Epithelial cell of alveolus of lung (primary cell): ENCODE results near the gene SLC5A10. TPM values are rescaled to one million over a fixed set of nuclear protein-coding genes. Genes with fewer than 3 reads are reported as not detected.

Experiments used
- total RNA-seq: library from RNA; depleted of rRNA; stranded (reverse); fragments of >200 nt; gene quantifications from 2 replicates; pipeline ENCODE4 v1.2.1, GENCODE V29; 2015

SLC5A10 gene
- not detected in 2 replicates for total RNA-seq

GRCh38 chr17:18951941-18952842 lies at the start of gene SLC5A10:
Gene SLC5A10 (plus strand): TSS chr17:18952165. CDS start chr17:18952206, 41 bp downstream.

DNA sequence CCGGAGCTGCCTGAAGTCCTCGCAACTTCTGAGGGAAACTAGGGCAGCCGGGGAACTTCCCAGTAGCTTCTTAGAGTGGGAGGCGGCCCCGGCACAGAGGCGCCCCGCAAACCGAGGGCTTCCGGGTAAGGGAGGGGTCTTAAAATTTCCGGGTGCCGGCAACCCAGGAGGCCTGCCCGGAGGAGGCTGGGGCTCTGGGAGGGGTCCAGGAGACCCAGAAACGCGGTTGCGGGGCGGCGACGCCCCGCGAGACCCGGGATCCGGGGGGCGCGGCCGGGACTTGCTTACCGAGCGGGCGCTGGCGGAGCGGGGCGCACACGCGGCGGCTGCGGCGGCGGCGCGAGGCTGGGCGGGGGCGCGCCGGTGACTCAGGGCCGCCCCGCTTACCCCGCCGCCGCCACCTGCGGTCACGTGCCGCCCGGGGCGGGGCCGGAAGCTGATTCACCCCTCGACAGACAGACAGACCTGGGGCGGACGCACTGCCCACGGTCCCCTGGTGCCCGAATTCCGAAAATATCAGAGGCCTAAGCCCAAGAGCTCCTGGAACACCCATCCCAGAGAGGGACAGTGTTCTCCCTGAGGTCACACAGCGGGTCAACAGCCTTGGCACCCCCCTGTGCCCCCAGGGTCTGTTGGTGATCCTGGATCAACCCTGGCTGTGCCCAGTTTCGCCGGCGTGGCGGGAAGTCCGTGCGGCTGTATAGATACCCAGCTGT lies 52.6 kb downstream of the SLC5A10 start, which contains the start of gene FAM83G:
Gene FAM83G (minus strand): TSS at position 344 of the 716 bp plus-strand sequence. CDS start 723 bp downstream, outside the sequence.

DNA sequence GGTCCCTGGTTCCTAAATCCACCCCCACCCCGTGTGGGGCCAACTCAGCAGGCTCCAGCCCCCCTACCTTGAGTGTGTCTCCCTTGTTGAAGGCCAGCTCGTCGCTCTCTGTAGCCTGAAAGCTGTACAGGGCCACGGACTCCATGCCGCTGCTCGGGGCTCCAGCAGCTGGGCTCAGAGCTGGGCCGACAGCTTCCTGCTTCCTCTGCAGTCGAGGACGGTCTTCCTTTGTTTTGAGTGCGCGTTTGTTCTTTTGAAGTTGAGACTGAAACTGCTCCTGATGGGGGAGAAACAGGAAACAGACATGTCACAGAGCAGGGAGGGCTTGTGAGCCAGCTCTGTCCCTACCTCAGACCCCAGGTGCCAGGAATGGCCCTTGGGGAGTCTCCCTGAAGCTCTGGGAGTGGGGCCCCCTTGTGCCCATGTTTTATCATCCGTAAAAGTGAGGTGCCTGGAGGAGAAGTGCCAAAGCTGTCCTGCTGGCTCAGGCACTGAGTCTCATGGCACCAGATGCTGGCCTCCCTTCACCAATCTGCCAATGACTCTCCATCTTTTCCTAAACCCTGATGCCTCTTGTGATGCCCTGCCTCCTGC lies 94.9 kb downstream of the SLC5A10 start, which contains the start of gene GRAP:
Gene GRAP (minus strand): TSS at position 176 of the 594 bp plus-strand sequence. CDS start 31 bp downstream, at position 145.

Other genes starting within 250 kb of the SLC5A10 start
- not detected in 2 replicates for gene FBXW10, start 208.1 kb upstream of the SLC5A10 start, total RNA-seq
- 28.1 and 31.3 TPM in 2 replicates for gene TVP23B, start 171.0 kb upstream of the SLC5A10 start, total RNA-seq
- 22.0 and 29.6 TPM in 2 replicates for gene PRPSAP2, start 94.0 kb upstream of the SLC5A10 start, total RNA-seq
- 9.9 and 16.2 TPM in 2 replicates for gene FAM83G, start 52.6 kb downstream of the SLC5A10 start, total RNA-seq
- gene GRAP, start 94.8 kb downstream of the SLC5A10 start, total RNA-seq, result 0.72 and 1.2 TPM in 2 replicates
- 0.72 and 1.0 TPM in 2 replicates for gene GRAPL, start 175.4 kb downstream of the SLC5A10 start, total RNA-seq